GM19099 (cell line): ENCODE data around the gene FH.

Experiments used
- POLR2A ChIP-seq: IDR thresholded peaks from 3 replicates; pipeline ENCODE4 v1.6.1; 2011; ENCODE audit warnings: low read depth; ENCODE audit not compliant: insufficient read length; ENCODE audit errors: extremely low read depth

FH gene

GRCh38 chr1:241533326-241534115 lies 14.0 kb upstream of the FH start:
- no peak for TF ChIP-seq POLR2A

- peak; percentile 60 for TF ChIP-seq POLR2A
Observed at GRCh38 chr1:241532864-241533263, 13.3 kb upstream of the FH start.

GRCh38 chr1:241532162-241532531 lies 12.6 kb upstream of the FH start, which contains the start of gene KMO:
KMO (plus strand) TSS chr1:241532378; CDS start chr1:241532445, 67 bp downstream.
- peak; percentile 39 for TF ChIP-seq POLR2A

- TF ChIP-seq POLR2A: no peak
Observed at GRCh38 chr1:241531195-241532161, 11.9 kb upstream of the FH start.

- no peak for TF ChIP-seq POLR2A
Observed at GRCh38 chr1:241527146-241527545, 7.6 kb upstream of the FH start.

- no peak for TF ChIP-seq POLR2A
Observed at GRCh38 chr1:241525026-241525425, 5.5 kb upstream of the FH start.

GRCh38 chr1:241521718-241522117 lies 2.2 kb upstream of the FH start:
- no peak for TF ChIP-seq POLR2A

- no peak for TF ChIP-seq POLR2A
Observed at GRCh38 chr1:241520080-241520465, 518 bp upstream of the FH start.

GRCh38 chr1:241518476-241519307 lies 863 bp downstream of the FH start:
- no peak for TF ChIP-seq POLR2A

- TF ChIP-seq POLR2A: no peak
Observed at GRCh38 chr1:241513378-241513777, 6.2 kb downstream of the FH start.

GRCh38 chr1:241507189-241507863 lies 12.2 kb downstream of the FH start:
- no peak for TF ChIP-seq POLR2A

- no peak for TF ChIP-seq POLR2A
Observed at GRCh38 chr1:241503444-241503843, 16.1 kb downstream of the FH start.

GRCh38 chr1:241499910-241500309 lies 19.6 kb downstream of the FH start:
- TF ChIP-seq POLR2A: no peak

GRCh38 chr1:241495741-241496140 lies 23.8 kb downstream of the FH start:
- no peak for TF ChIP-seq POLR2A
